Subcutaneous adipose tissue (tissue), 4 donors: ENCODE measurements around the gene CDK17. TPM values are rescaled to one million over a fixed set of nuclear protein-coding genes. Genes with fewer than 3 reads are reported as not detected.

Experiments
- CTCF ChIP-seq: fragments of 450-650 bp; IDR thresholded peaks from one replicate; pipeline ENCODE4 v1.5.1; 2016; ENCODE audit warnings: low read depth, mild to moderate bottlenecking, control low read depth, antibody characterized with exemption, moderate library complexity
- total RNA-seq, 4 donors: library from RNA; depleted of rRNA; stranded (reverse); fragments of >200 nt; gene quantifications; one replicate each; pipeline ENCODE4 v1.1.0, GENCODE V29; 2016

Gene CDK17
- total RNA-seq, 4 donors from 2014 or later = 54.7 to 83.5 (median 63.2) TPM

GRCh38 chr12:96354844-96355534 lies 45.2 kb downstream of the CDK17 start:
- no peak for TF ChIP-seq CTCF

- TF ChIP-seq CTCF = no peak
Measured at GRCh38 chr12:96354326-96354725, 45.9 kb downstream of the CDK17 start.

- no peak for TF ChIP-seq CTCF
Measured at GRCh38 chr12:96352161-96352835, 47.9 kb downstream of the CDK17 start.

- TF ChIP-seq CTCF = no peak
Measured at GRCh38 chr12:96350982-96351381, 49.3 kb downstream of the CDK17 start.

GRCh38 chr12:96347130-96347699 lies 53.0 kb downstream of the CDK17 start:
- TF ChIP-seq CTCF = no peak

- no peak for TF ChIP-seq CTCF
Measured at GRCh38 chr12:96344124-96344695, 56.0 kb downstream of the CDK17 start.

GRCh38 chr12:96343347-96343954 lies 56.8 kb downstream of the CDK17 start:
- no peak for TF ChIP-seq CTCF
